Activated CD4-positive, alpha-beta T cell treated with anti-CD3 and anti-CD28 coated beads for 1 hour (primary cell): ENCODE measurements around the gene TNFRSF11A.
A peak's percentile ranks its signal among the peaks of the same experiment; 100 is the strongest.

Experiments used
- DNase-seq: peaks from one replicate; pipeline ENCODE4 v3.0.0-alpha.2; 2020

The TNFRSF11A gene

GRCh38 chr18:62324917-62325805, at the start of gene TNFRSF11A:
Gene TNFRSF11A (plus strand): TSS chr18:62325310. CDS start chr18:62325353, 43 bp downstream.
- peak; percentile 45 for DNase-seq

GRCh38 chr18:62277045-62277444, 48.1 kb upstream of the TNFRSF11A start:
- DNase-seq, result no peak

- no peak for DNase-seq
Observed at GRCh38 chr18:62279561-62279960, 45.5 kb upstream of the TNFRSF11A start.

GRCh38 chr18:62280058-62280457, 45.1 kb upstream of the TNFRSF11A start:
- no peak for DNase-seq

- no peak for DNase-seq
Observed at GRCh38 chr18:62280786-62281185, 44.3 kb upstream of the TNFRSF11A start.

- DNase-seq, result no peak
Observed at GRCh38 chr18:62281684-62282083, 43.4 kb upstream of the TNFRSF11A start.

- no peak for DNase-seq
Observed at GRCh38 chr18:62282188-62282629, 42.9 kb upstream of the TNFRSF11A start.

GRCh38 chr18:62284637-62285036, 40.5 kb upstream of the TNFRSF11A start:
- no peak for DNase-seq

- no peak for DNase-seq
Observed at GRCh38 chr18:62285281-62285680, 39.8 kb upstream of the TNFRSF11A start.

GRCh38 chr18:62287781-62288664, 37.1 kb upstream of the TNFRSF11A start:
- no peak for DNase-seq

GRCh38 chr18:62288665-62289008, 36.5 kb upstream of the TNFRSF11A start:
- DNase-seq, result no peak

- DNase-seq, result no peak
Observed at GRCh38 chr18:62289047-62289446, 36.1 kb upstream of the TNFRSF11A start.

- DNase-seq, result no peak
Observed at GRCh38 chr18:62294073-62294472, 31.0 kb upstream of the TNFRSF11A start.

GRCh38 chr18:62300359-62300963, 24.6 kb upstream of the TNFRSF11A start:
- no peak for DNase-seq

- no peak for DNase-seq
Observed at GRCh38 chr18:62301322-62301721, 23.8 kb upstream of the TNFRSF11A start.

- DNase-seq, result no peak
Observed at GRCh38 chr18:62312851-62313250, 12.3 kb upstream of the TNFRSF11A start.

GRCh38 chr18:62318228-62319180, 6.6 kb upstream of the TNFRSF11A start:
- no peak for DNase-seq

GRCh38 chr18:62321201-62321600, 3.9 kb upstream of the TNFRSF11A start:
- no peak for DNase-seq

GRCh38 chr18:62323483-62324180, 1.5 kb upstream of the TNFRSF11A start:
- DNase-seq, result no peak

GRCh38 chr18:62324181-62324828, 805 bp upstream of the TNFRSF11A start:
- DNase-seq, result no peak
